WTC11 (cell line): Measurements from ENCODE around the gene GNS. TPM values are rescaled to one million over a fixed set of nuclear protein-coding genes. Genes with fewer than 3 reads are reported as not detected.

Source experiments
- ATAC-seq: fragments of 200-7000 bp; cut with Tn5 transposase; 2 replicates; pipeline ENCODE4 v1.10.0; 2021; ENCODE audit warnings: mild to moderate bottlenecking, moderate library complexity
- CTCF ChIA-PET: fragments of 300-600 bp; sonication (Branson Sonifier 250); formaldehyde crosslinking; loops from one replicate; lab custom pipeline; 2021; ENCODE audit warnings: antibody characterized with exemption; lab: Charles Lee
- POLR2A ChIA-PET: fragments of 350-600 bp; sonication (Branson Sonifier 250); formaldehyde crosslinking; loops from one replicate; lab custom pipeline; 2021; ENCODE audit warnings: antibody characterized with exemption; lab: Charles Lee
- DNase-seq: peaks from one replicate; pipeline ENCODE4 v3.0.0; 2021; ENCODE audit warnings: low spot score
- H3K27ac Mint-ChIP-seq: 2 replicates; pipeline ENCODE4 v1.8.0; 2021; ENCODE audit warnings: mixed read lengths
- H3K27me3 Mint-ChIP-seq: 2 replicates; pipeline ENCODE4 v1.8.0; 2021; ENCODE audit warnings: low read depth, mild to moderate bottlenecking, moderate library complexity, mixed read lengths
- H3K36me3 Mint-ChIP-seq: 2 replicates; pipeline ENCODE4 v1.8.0; 2021; ENCODE audit warnings: mixed read lengths
- H3K4me1 Mint-ChIP-seq: 2 replicates; pipeline ENCODE4 v1.8.0; 2022; ENCODE audit warnings: mixed read lengths
- H3K4me3 Mint-ChIP-seq: 2 replicates; pipeline ENCODE4 v1.8.0; 2021; ENCODE audit warnings: mild to moderate bottlenecking, moderate library complexity, mixed read lengths
- H3K9me3 Mint-ChIP-seq: 2 replicates; pipeline ENCODE4 v1.8.0; 2021; ENCODE audit warnings: mixed read lengths
- ATF1 ChIP-seq: sonication (generic); formaldehyde crosslinking; IDR thresholded peaks from 2 replicates; pipeline ENCODE4 v1.8.1; 2023; ENCODE audit warnings: mild to moderate bottlenecking, moderate library complexity, missing genetic modification reagents
- ATF2 ChIP-seq: sonication (generic); formaldehyde crosslinking; IDR thresholded peaks from 2 replicates; pipeline ENCODE4 v1.8.1; 2022; ENCODE audit warnings: low read depth, missing genetic modification reagents, borderline replicate concordance
- ATF6 ChIP-seq: sonication (generic); formaldehyde crosslinking; IDR thresholded peaks from 2 replicates; pipeline ENCODE4 v1.8.1; 2023; ENCODE audit warnings: mild to moderate bottlenecking, missing genetic modification reagents
- CBFB ChIP-seq: sonication (generic); formaldehyde crosslinking; IDR thresholded peaks from 2 replicates; pipeline ENCODE4 v1.8.1; 2022; ENCODE audit warnings: mild to moderate bottlenecking, low read depth, missing genetic modification reagents
- CREB1 ChIP-seq: sonication (generic); formaldehyde crosslinking; IDR thresholded peaks from 2 replicates; pipeline ENCODE4 v1.8.0; 2023; ENCODE audit warnings: mild to moderate bottlenecking, missing genetic modification reagents
- FOXK1 ChIP-seq: sonication (generic); formaldehyde crosslinking; IDR thresholded peaks from 2 replicates; pipeline ENCODE4 v1.8.0; 2022; ENCODE audit warnings: mild to moderate bottlenecking, moderate library complexity, missing genetic modification reagents
- GRHL2 ChIP-seq: fragments of 250-450 bp; sonication (Bioruptor Pico); IDR thresholded peaks from 2 replicates; pipeline ENCODE4 v1.8.0; 2022; ENCODE audit warnings: mild to moderate bottlenecking, moderate library complexity; ENCODE audit not compliant: insufficient replicate concordance, severe bottlenecking
- GTF2I ChIP-seq: fragments of 250-450 bp; sonication (Bioruptor Pico); conservative IDR thresholded peaks from 2 replicates; pipeline ENCODE4 v1.4.0; 2021; ENCODE audit warnings: mild to moderate bottlenecking
- HMGA2 ChIP-seq: fragments of 250-450 bp; sonication (Bioruptor Pico); IDR thresholded peaks from 2 replicates; pipeline ENCODE4 v1.4.0; 2021; ENCODE audit warnings: mild to moderate bottlenecking, moderate library complexity
- IRF1 ChIP-seq: sonication (generic); formaldehyde crosslinking; IDR thresholded peaks from 2 replicates; pipeline ENCODE4 v1.8.0; 2023; ENCODE audit warnings: missing genetic modification reagents
- JUN ChIP-seq: sonication (generic); formaldehyde crosslinking; IDR thresholded peaks from 2 replicates; pipeline ENCODE4 v1.8.0; 2023; ENCODE audit warnings: mild to moderate bottlenecking, missing genetic modification reagents
- NFATC4 ChIP-seq: fragments of 250-450 bp; sonication (Bioruptor Pico); IDR thresholded peaks from 2 replicates; pipeline ENCODE4 v1.9.0; 2021; ENCODE audit warnings: mild to moderate bottlenecking
- OVOL2 ChIP-seq: fragments of 250-450 bp; sonication (Bioruptor Pico); IDR thresholded peaks from 2 replicates; pipeline ENCODE4 v1.9.0; 2021; ENCODE audit warnings: mild to moderate bottlenecking, borderline replicate concordance
- PRRX2 ChIP-seq: fragments of 250-450 bp; sonication (Bioruptor Pico); IDR thresholded peaks from 2 replicates; pipeline ENCODE4 v1.8.0; 2021; ENCODE audit warnings: mild to moderate bottlenecking
- SOX15 ChIP-seq: fragments of 250-450 bp; sonication (Bioruptor Pico); IDR thresholded peaks from 2 replicates; pipeline ENCODE4 v1.9.0; 2021; ENCODE audit warnings: mild to moderate bottlenecking
- ZBTB43 ChIP-seq: sonication (generic); formaldehyde crosslinking; IDR thresholded peaks from 2 replicates; pipeline ENCODE4 v1.8.1; 2023; ENCODE audit warnings: mild to moderate bottlenecking, missing genetic modification reagents
- ZNF138 ChIP-seq: sonication (generic); formaldehyde crosslinking; conservative IDR thresholded peaks from 2 replicates; pipeline ENCODE4 v1.8.1; 2022; ENCODE audit warnings: mild to moderate bottlenecking, moderate library complexity, missing genetic modification reagents
- ZNF263 ChIP-seq: sonication (generic); formaldehyde crosslinking; IDR thresholded peaks from 2 replicates; pipeline ENCODE4 v1.8.1; 2022; ENCODE audit warnings: low read depth, mild to moderate bottlenecking, moderate library complexity, missing genetic modification reagents
- ZNF317 ChIP-seq: sonication (generic); formaldehyde crosslinking; IDR thresholded peaks from 2 replicates; pipeline ENCODE4 v1.8.1; 2023; ENCODE audit warnings: low read depth, mild to moderate bottlenecking, moderate library complexity, missing genetic modification reagents, borderline replicate concordance
- ZNF396 ChIP-seq: fragments of 250-450 bp; sonication (Bioruptor Pico); IDR thresholded peaks from 2 replicates; pipeline ENCODE4 v1.8.0; 2021; ENCODE audit warnings: mild to moderate bottlenecking, moderate library complexity, borderline replicate concordance
- ZNF671 ChIP-seq: fragments of 250-450 bp; sonication (Bioruptor Pico); IDR thresholded peaks from 2 replicates; pipeline ENCODE4 v1.8.0; 2021; ENCODE audit warnings: mild to moderate bottlenecking
- total RNA-seq: library from RNA; stranded (reverse); gene quantifications from 3 replicates; pipeline ENCODE4 v1.2.3, GENCODE V29; 2021
- TF ChIP-seq, protein P1 (sequence below): sonication (generic); formaldehyde crosslinking; IDR thresholded peaks from 2 replicates; pipeline ENCODE4 v1.8.0; 2022; ENCODE audit warnings: mild to moderate bottlenecking, missing genetic modification reagents
- TF ChIP-seq, protein P2 (sequence below): fragments of 250-450 bp; sonication (Bioruptor Pico); IDR thresholded peaks from 2 replicates; pipeline ENCODE4 v1.8.0; 2021; ENCODE audit warnings: mild to moderate bottlenecking
- TF ChIP-seq, protein P3 (sequence below): sonication (generic); formaldehyde crosslinking; IDR thresholded peaks from 2 replicates; pipeline ENCODE4 v1.8.1; 2023; ENCODE audit warnings: mild to moderate bottlenecking, moderate library complexity, missing genetic modification reagents

Gene GNS
- total RNA-seq, 1 experiment from 2014 or later = 24.7 TPM

DNA sequence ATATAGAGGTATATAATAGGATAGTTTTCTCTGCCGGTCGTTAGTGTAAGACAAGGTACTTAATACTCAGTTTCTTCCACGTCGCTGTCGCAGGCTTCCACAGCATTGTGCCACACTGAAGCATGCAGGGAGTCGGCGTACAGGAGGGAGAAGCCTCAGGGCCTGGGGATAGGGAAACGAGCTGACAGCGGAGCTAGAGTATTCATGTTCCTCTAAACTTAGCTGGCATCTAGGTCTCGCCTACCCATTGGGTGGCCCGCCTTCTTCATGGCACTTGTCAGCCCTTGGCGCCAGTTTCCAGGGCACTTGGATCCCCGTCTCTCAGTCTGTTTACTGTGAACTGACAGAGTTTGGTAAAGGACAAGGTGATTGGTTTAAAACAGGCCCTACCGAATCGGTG lies 73.6 kb downstream of the GNS start (continued):
- TF ChIP-seq, protein P1, sequence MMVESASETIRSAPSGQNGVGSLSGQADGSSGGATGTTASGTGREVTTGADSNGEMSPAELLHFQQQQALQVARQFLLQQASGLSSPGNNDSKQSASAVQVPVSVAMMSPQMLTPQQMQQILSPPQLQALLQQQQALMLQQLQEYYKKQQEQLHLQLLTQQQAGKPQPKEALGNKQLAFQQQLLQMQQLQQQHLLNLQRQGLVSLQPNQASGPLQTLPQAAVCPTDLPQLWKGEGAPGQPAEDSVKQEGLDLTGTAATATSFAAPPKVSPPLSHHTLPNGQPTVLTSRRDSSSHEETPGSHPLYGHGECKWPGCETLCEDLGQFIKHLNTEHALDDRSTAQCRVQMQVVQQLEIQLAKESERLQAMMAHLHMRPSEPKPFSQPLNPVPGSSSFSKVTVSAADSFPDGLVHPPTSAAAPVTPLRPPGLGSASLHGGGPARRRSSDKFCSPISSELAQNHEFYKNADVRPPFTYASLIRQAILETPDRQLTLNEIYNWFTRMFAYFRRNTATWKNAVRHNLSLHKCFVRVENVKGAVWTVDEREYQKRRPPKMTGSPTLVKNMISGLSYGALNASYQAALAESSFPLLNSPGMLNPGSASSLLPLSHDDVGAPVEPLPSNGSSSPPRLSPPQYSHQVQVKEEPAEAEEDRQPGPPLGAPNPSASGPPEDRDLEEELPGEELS (CRISPR knock-in tag) = no peak
- TF ChIP-seq JUN (CRISPR knock-in tag) = no peak
- no peak for TF ChIP-seq ATF6 (CRISPR knock-in tag)
- no peak for TF ChIP-seq GRHL2 (CRISPR knock-in tag)
- no peak for TF ChIP-seq FOXK1 (CRISPR knock-in tag)
- TF ChIP-seq ATF1 = no peak

DNA sequence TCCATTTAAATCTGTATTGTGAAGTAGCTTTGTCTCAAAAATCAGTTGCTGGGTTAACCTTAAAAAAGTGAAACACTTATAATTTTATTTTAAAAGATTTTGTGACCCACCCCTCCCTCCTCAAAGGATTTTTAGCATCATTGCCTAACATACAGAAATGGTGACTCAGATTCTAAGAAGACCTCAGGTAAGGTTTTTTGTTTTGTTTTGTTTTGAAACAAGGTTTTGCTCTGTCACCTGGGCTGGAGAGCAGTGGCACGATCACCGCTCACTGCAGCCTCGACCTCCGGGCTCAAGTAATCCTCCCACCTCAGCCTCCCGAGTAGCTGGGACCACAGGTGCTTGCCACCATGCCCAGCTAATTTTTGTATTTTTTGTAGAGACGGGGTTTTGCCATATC lies 74.2 kb downstream of the GNS start:
- H3K4me1 Mint-ChIP-seq = peaks cover 46% of the 10 kb centered on the region
- peaks cover 36% of the 10 kb centered on the region for H3K36me3 Mint-ChIP-seq
- no peaks in the 10 kb centered on the region for H3K27me3 Mint-ChIP-seq
- no peak for TF ChIP-seq ZNF138 (CRISPR knock-in tag)
- no peak for TF ChIP-seq CBFB (CRISPR knock-in tag)
- TF ChIP-seq GTF2I (CRISPR knock-in tag) = no peak
- TF ChIP-seq ATF2 (CRISPR knock-in tag) = no peak
- no peak for TF ChIP-seq ZNF263 (CRISPR knock-in tag)
- no peak for TF ChIP-seq ZNF317 (CRISPR knock-in tag)
- TF ChIP-seq PRRX2 = no peak
- TF ChIP-seq IRF1 (CRISPR knock-in tag) = no peak
- no peak overlapping the region for H3K27ac Mint-ChIP-seq
- no peaks in the 10 kb centered on the region for H3K9me3 Mint-ChIP-seq
- DNase-seq = no peak
- POLR2A ChIA-PET = no interaction called here
- ATAC-seq = no peak
- CTCF ChIA-PET = no interaction called here
- H3K4me3 Mint-ChIP-seq = no peak overlapping the region

DNA sequence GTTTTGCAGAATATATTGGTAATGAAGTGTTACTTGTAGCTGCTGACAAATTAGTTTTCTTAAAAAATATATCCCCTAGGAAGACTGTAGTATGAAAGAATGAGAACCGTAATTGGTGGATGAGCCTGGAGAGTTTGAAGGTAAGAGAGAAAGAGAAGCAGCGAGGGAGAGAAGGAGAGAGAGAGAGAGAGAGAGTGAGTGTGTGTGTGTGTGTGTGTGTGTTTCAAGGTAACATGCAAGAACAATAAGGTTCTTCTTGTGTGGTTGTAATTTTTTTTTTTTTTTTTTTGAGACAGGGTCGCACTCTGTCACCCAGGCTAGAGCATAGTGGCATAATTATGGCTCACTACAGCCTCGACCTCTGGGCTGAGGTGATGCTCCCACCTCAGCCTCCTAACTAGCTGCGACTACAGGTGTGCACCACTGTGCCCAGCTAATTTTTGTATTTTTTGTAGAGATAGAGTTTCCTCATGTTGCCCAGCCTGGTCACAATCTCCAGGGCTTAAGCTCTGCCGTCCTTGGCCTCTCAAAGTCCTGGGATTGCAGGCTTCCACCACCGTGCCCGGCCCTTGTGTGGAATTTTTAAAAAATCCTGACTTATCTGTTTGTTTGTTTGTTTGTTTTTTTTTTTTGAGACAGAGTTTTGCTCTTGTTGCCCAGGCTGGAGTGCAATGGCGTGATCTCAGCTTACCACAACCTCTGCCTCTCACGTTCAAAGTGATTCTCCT lies 75.2 kb downstream of the GNS start:
- ChIA-PET POLR2A (no interaction called here), CTCF (no interaction called here)
- Mint-ChIP-seq H3K27ac (peak overlapping the region; percentile 15; the same call in 1 of the 2 replicates), H3K27me3 (no peaks in the 10 kb centered on the region), H3K9me3 (no peaks in the 10 kb centered on the region), H3K36me3 (peaks cover 36% of the 10 kb centered on the region), H3K4me3 (no peak overlapping the region), H3K4me1 (peaks cover 53% of the 10 kb centered on the region)
- ATAC-seq = no peak
- DNase-seq = no peak
- no peak for TF ChIP-seq CREB1 (CRISPR knock-in tag)
- no peak for TF ChIP-seq SOX15 (CRISPR knock-in tag)
- TF ChIP-seq ZNF671 = no peak
- TF ChIP-seq, protein P2, sequence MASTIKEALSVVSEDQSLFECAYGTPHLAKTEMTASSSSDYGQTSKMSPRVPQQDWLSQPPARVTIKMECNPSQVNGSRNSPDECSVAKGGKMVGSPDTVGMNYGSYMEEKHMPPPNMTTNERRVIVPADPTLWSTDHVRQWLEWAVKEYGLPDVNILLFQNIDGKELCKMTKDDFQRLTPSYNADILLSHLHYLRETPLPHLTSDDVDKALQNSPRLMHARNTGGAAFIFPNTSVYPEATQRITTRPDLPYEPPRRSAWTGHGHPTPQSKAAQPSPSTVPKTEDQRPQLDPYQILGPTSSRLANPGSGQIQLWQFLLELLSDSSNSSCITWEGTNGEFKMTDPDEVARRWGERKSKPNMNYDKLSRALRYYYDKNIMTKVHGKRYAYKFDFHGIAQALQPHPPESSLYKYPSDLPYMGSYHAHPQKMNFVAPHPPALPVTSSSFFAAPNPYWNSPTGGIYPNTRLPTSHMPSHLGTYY = no peak
- TF ChIP-seq, protein P3, sequence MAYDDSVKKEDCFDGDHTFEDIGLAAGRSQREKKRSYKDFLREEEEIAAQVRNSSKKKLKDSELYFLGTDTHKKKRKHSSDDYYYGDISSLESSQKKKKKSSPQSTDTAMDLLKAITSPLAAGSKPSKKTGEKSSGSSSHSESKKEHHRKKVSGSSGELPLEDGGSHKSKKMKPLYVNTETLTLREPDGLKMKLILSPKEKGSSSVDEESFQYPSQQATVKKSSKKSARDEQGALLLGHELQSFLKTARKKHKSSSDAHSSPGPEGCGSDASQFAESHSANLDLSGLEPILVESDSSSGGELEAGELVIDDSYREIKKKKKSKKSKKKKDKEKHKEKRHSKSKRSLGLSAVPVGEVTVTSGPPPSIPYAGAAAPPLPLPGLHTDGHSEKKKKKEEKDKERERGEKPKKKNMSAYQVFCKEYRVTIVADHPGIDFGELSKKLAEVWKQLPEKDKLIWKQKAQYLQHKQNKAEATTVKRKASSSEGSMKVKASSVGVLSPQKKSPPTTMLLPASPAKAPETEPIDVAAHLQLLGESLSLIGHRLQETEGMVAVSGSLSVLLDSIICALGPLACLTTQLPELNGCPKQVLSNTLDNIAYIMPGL = no peak
- TF ChIP-seq HMGA2 (CRISPR knock-in tag) = no peak
- no peak for TF ChIP-seq OVOL2 (CRISPR knock-in tag)
- TF ChIP-seq NFATC4 (CRISPR knock-in tag) = no peak
- no peak for TF ChIP-seq JUN (CRISPR knock-in tag)
- no peak for TF ChIP-seq ZBTB43
- no peak for TF ChIP-seq ZNF396
